ENCODE results near the gene PRSS38.

PRSS38 gene

DNA sequence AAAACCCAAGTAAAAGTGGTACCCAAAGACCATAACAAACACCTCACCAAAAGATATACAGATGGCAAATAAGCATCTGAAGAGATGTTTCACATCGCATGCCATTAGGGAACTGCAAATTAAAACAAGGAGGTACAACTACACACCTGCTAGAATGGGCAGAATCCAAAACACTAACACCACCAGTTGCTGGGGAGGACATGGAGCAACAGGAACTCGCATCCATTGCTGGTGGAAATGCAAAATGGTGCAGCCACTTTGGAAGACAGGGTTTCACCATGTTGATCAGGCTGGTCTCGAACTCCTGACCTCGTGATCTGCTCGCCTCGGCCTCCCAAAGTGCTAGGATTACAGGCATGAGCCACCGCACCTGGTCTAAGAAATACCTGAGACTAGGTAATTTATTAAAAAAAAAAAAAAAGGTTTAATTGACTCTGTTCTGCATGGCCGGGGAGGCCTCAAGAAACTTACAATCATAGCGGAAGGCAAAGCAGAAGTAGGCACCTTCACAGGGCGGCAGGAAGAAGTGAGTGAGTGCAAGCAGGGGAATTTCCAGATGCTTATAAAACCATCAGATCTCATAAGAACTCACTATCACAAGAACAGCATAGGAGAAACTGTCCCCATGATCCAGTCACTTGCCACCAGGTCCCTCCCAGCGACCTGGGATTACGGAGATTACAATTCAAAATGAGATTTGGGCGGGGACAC lies 30.2 kb upstream of the PRSS38 start:
- no peak overlapping the region for H3K4me3 ChIP-seq (ENCODE audit: low read depth, low read length)

DNA sequence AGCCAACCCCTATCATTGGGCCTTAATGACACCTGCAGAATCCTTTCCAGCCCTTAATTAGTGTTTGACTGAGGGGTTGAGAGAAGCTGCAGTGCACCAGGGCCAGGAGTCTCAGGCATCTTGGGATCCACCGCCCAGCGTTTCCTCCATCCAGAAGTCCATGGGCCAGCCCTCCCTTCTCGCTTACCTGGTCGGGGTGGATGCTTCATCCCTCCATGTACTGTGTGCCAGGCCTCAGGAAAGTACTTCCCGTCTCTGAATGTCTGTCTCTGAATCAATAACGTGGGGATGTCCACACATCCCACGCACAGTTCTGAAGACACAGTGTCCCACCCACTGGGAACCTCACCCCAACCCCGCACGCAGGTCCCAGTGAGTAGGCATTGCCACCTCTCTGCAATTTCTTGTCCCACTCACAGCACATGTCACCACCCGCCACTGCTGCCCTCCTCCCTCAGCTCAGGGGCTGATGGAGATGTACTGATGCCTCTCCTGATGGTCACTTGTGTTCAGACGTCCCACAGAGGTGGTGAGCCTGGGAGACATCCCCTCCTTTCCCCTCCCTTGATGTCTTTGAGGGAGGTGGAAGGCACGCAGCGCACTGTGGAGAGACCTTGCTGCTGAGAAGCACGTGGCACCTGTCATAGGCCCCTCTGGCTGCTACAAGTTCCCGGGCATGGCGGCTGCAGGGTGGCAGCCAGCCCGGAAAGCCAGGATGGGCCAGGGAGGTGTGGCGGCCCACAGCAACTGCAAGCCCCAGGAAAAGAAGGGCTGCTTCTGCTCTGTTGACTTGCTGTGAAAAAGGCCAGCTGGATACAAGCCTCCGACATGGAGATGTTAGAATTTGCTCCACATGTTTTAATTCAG lies 29.4 kb upstream of the PRSS38 start:
- TF ChIP-seq, protein P1, sequence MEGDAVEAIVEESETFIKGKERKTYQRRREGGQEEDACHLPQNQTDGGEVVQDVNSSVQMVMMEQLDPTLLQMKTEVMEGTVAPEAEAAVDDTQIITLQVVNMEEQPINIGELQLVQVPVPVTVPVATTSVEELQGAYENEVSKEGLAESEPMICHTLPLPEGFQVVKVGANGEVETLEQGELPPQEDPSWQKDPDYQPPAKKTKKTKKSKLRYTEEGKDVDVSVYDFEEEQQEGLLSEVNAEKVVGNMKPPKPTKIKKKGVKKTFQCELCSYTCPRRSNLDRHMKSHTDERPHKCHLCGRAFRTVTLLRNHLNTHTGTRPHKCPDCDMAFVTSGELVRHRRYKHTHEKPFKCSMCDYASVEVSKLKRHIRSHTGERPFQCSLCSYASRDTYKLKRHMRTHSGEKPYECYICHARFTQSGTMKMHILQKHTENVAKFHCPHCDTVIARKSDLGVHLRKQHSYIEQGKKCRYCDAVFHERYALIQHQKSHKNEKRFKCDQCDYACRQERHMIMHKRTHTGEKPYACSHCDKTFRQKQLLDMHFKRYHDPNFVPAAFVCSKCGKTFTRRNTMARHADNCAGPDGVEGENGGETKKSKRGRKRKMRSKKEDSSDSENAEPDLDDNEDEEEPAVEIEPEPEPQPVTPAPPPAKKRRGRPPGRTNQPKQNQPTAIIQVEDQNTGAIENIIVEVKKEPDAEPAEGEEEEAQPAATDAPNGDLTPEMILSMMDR (IDR thresholded peaks at IDR 0.05; ENCODE audit: borderline replicate concordance, insufficient read depth, low read depth, low read length), result no peak
- H3K4me3 ChIP-seq (ENCODE audit: low read depth, low read length), result no peak overlapping the region

More for the DNA sequence above, 30.2 kb upstream of the PRSS38 start:
- TF ChIP-seq, protein P1 (IDR thresholded peaks at IDR 0.05; ENCODE audit: borderline replicate concordance, insufficient read depth, low read depth, low read length), result no peak

DNA sequence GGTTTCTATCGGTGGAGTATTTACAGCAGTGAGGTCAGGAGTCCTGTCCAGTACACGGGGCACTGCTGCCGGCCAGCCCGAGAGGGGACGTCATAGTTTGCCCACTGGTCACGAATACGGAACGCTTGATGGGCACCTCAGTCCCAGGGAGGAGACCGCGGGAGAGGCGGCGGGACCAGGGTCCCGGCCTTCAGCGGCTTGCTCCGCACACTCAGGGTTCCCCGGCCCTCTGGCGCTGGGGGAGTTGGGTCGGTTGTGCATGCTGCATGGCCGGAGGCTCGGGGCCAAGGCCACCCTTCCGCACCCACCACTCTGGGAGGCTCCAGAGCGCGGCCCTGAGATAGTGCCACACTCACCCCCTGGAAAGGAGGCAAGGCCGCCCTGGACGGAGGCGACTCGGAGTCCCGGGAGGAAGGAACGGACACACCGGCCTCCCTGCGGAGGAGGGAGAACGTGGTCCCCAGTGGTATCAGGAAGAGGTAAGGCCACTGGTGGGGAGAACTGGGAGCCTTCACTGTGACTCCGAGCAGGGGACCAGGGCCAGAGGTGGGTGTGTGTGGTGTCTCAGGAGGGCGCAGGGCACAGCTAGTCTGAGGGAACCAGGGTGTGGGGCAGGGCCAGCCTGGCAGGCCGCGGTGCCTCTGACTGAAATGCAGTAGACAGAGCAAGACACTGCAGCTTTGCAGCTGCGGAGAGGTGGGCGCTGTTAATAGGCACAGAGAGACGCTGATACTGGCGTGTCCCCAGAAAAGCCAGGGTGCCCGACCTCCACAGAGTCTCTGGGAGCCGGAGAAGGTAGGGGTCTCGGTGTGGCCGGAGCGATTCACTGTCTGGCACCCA lies 28.6 kb upstream of the PRSS38 start:
- peak overlapping the region; percentile 53 for H3K4me3 ChIP-seq (ENCODE audit: low read depth, low read length)
- TF ChIP-seq, protein P1 (IDR thresholded peaks at IDR 0.05; ENCODE audit: borderline replicate concordance, insufficient read depth, low read depth, low read length), result no peak

DNA sequence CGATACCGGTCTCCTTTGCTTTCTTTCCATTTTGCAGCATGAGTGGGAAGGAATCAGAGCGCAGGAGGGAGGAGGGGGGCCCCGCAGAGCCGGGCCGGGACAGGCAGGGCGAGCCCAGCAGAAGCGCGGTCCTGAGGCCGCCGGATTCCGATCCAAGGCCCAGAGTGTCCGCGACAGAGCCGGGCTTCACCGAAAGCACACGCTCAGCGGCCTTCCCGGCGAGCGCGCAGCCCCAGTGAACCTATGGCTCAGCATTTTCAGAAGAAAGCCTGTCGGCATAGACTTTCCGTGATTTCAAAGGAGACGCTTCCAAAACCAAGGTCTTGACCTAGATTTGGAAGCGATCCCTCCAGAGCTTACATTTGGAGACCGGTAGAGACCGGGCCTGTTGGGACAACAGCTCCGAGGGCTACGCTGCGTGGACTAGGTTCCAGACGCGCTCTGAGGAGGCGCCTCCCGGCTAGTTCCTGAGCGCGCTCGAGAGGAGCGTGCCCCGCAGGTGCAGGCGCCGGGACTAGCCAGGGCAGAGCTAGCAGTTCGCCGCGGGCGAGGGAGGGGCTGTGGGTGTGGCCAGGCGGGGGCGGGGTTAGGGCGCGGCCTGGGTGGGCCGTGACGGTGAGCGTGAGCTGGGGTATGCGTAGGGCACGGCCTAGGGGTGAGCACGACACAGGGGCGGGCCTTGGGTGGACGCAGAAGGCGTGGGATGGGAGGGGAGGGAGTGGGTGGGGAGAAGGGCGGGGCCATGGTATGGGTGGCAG lies 27.8 kb upstream of the PRSS38 start:
- peak overlapping the region; percentile 53 for H3K4me3 ChIP-seq (ENCODE audit: low read depth, low read length)
- TF ChIP-seq, protein P1 (IDR thresholded peaks at IDR 0.05; ENCODE audit: borderline replicate concordance, insufficient read depth, low read depth, low read length), result no peak

DNA sequence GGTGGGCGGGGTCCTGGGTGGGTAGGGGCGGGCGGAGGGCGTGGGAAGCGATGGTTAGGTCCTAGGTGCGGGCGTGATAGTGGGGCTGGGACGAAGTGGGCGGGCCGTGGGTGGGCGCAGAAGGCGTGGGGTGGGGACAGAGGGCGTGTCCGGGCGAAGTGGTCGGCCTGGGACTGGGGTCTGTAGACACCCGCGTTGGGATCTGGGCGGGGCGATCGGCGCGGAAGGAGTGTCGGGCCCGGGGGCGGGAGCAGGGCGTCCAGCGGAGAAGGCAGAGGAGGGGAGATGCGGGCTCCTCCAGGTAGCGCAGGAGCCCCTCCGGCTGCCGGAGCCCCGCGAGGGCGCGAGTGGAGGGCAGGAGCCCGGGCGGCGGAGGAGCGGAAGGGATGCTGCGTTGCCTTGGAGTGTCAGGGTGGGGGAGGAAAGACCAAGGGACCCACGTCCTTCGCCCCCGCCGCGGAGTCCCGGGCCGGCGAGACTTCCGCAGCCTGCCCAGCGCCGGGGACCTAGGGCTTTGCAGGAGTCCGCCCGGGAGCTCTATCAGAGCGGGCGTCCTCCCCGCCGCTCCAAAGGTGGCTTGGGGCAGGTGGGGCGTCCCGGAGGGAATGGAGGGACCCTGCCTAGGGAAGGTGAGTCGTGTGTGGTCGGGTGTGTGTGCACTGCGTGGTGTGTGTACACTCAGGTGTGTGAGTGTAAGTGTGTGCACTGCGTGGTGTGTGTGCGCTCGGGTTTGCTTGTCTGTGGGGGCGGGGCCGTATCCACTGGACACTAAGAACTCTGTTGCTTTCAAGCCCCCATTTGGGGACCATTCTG lies 27.0 kb upstream of the PRSS38 start:
- peak overlapping the region; percentile 53 for H3K4me3 ChIP-seq (ENCODE audit: low read depth, low read length)
- TF ChIP-seq, protein P1 (IDR thresholded peaks at IDR 0.05; ENCODE audit: borderline replicate concordance, insufficient read depth, low read depth, low read length), result no peak

Measured in GM12875 (cell line).